Activated T-helper 2 cell treated with anti-CD3 and anti-CD28 coated beads, Interferon-gamma antibody, Interleukin-2, Interleukin-4, amounts not matched to agents 10 μg/mL and 5 μg/mL and 100 μg/mL, durations not matched to agents 14 hours and 24 hours and 36 hours (primary cell): ENCODE measurements around the gene ANKRD18B. TPM values are rescaled to one million over a fixed set of nuclear protein-coding genes. Genes with fewer than 3 reads are reported as not detected.

ENCODE experiments used
- total RNA-seq: library from RNA; stranded (reverse); gene quantifications from 2 replicates; pipeline ENCODE4 v1.2.3, GENCODE V29; 2022

ANKRD18B gene
- total RNA-seq, 1 donor from 2014 or later: 2.6 TPM

Other genes starting within 250 kb of the ANKRD18B start
- gene NFX1, start 233.7 kb upstream of the ANKRD18B start, total RNA-seq: 36.9 and 37.2 TPM in 2 replicates
- not detected in 2 replicates for gene AQP7, start 121.7 kb upstream of the ANKRD18B start, total RNA-seq
- 2.1 TPM in 2 replicates for gene AQP3, start 76.7 kb upstream of the ANKRD18B start, total RNA-seq
- 61.9 and 65.3 TPM in 2 replicates for gene NOL6, start 50.3 kb upstream of the ANKRD18B start, total RNA-seq